SK-N-SH (cell line): ENCODE data around the gene TCN1. TPM values are rescaled to one million over a fixed set of nuclear protein-coding genes. Genes with fewer than 3 reads are reported as not detected.

Experiments
- CTCF ChIA-PET: fragments of 300-600, 350-600 bp; formaldehyde crosslinking; extraction: SDS; loops from one replicate; lab custom pipeline; 2021; lab: Yijun Ruan, JAX
- POLR2A ChIA-PET: fragments of 350-600 bp; sonication (Branson Sonifier 250); formaldehyde crosslinking; extraction: SDS; loops from one replicate; lab custom pipeline; 2020; ENCODE audit warnings: antibody characterized with exemption, inconsistent platforms; lab: Yijun Ruan, JAX
- DNase-seq: peaks from one replicate; pipeline ENCODE4 v3.0.0; 2012
- H2AFZ ChIP-seq: fragments of 200-600 bp; sonication (generic); 2 replicates; pipeline ENCODE4 v1.8.1; 2016; ENCODE audit warnings: antibody characterized with exemption, mild to moderate bottlenecking, low read depth
- H3F3A ChIP-seq: fragments of 200-600 bp; sonication (generic); replicated peaks from 2 replicates; pipeline ENCODE3; 2016; ENCODE audit warnings: antibody characterized with exemption, mild to moderate bottlenecking; ENCODE audit not compliant: insufficient read depth
- H3K27ac ChIP-seq, 2 experiments: fragments of 200-500 bp in 1 of 2; fragments of 200-600 bp in 1 of 2; sonication (Bioruptor generic) in 1 of 2; sonication (generic), shearing (Covaris generic) in 1 of 2; 2 replicates each; pipeline versions ENCODE4 v1.5.1 to v1.6.1; 2014 to 2016; ENCODE audit warnings: low read depth in 2 of 2, inconsistent platforms in 1 of 2, low read length in 1 of 2, mild to moderate bottlenecking in 1 of 2, mixed read lengths in 1 of 2
- H3K27me3 ChIP-seq: fragments of 200-600 bp; sonication (generic), shearing (Covaris generic); 2 replicates; pipeline ENCODE4 v1.6.1; 2016; ENCODE audit warnings: mixed run types; ENCODE audit not compliant: insufficient read depth
- H3K36me3 ChIP-seq, 2 experiments: fragments of 200-500 bp in 1 of 2; fragments of 200-600 bp in 1 of 2; sonication (Bioruptor generic) in 1 of 2; sonication (generic) in 1 of 2; replicated peaks in 1 of 2; 2 replicates each; pipeline versions ENCODE3 to v1.5.1; 2014 to 2016; ENCODE audit warnings: low read length in 1 of 2, mild to moderate bottlenecking in 1 of 2; ENCODE audit not compliant: insufficient read depth in 2 of 2, control insufficient read depth in 1 of 2
- H3K4me1 ChIP-seq, 2 experiments: fragments of 200-500 bp in 1 of 2; fragments of 200-600 bp in 1 of 2; sonication (Bioruptor generic) in 1 of 2; sonication (generic), shearing (Covaris generic) in 1 of 2; 2 replicates each; pipeline versions ENCODE4 v1.5.1 to v1.6.1; 2014 to 2016; ENCODE audit warnings: low read depth in 1 of 2, low read length in 1 of 2, mixed run types in 1 of 2; ENCODE audit not compliant: insufficient read depth in 2 of 2, control insufficient read depth in 1 of 2
- H3K4me2 ChIP-seq: fragments of 200-600 bp; sonication (generic), shearing (Covaris generic); 2 replicates; pipeline ENCODE4 v1.6.1; 2017; ENCODE audit warnings: mixed run types
- H3K4me3 ChIP-seq, 2 experiments: fragments of 200-500 bp in 1 of 2; fragments of 200-600 bp in 1 of 2; sonication (Bioruptor generic) in 1 of 2; sonication (generic), shearing (Covaris generic) in 1 of 2; 2 replicates each; pipeline versions ENCODE4 v1.5.1 to v1.8.1; 2014 to 2016; ENCODE audit warnings: low read depth in 2 of 2, inconsistent platforms in 1 of 2, low read length in 1 of 2, mild to moderate bottlenecking in 1 of 2, mixed read lengths in 1 of 2, moderate library complexity in 1 of 2
- H3K79me2 ChIP-seq: fragments of 200-600 bp; sonication (generic); 2 replicates; pipeline ENCODE4 v1.8.1; 2017; ENCODE audit warnings: mild to moderate bottlenecking; ENCODE audit not compliant: insufficient read depth
- H3K9ac ChIP-seq: fragments of 200-600 bp; sonication (generic); 2 replicates; pipeline ENCODE4 v1.6.1; 2017; ENCODE audit warnings: mixed run types
- H3K9me2 ChIP-seq: fragments of 200-600 bp; sonication (generic); 2 replicates; pipeline ENCODE4 v1.6.1; 2017; ENCODE audit warnings: mixed run types
- H3K9me3 ChIP-seq: fragments of 200-600 bp; sonication (generic); 2 replicates; pipeline ENCODE4 v1.6.1; 2017; ENCODE audit warnings: mixed run types, mild to moderate bottlenecking, moderate library complexity
- H4K20me1 ChIP-seq: fragments of 200-600 bp; sonication (generic); 2 replicates; pipeline ENCODE4 v1.6.1; 2017; ENCODE audit warnings: mild to moderate bottlenecking, mixed run types; ENCODE audit not compliant: insufficient read depth
- CHD2 ChIP-seq: fragments of 150-350 bp; IDR thresholded peaks from 2 replicates; pipeline ENCODE4 v1.6.1; 2018; ENCODE audit warnings: low read length; ENCODE audit not compliant: partially characterized antibody
- ELF1 ChIP-seq: IDR thresholded peaks from 2 replicates; pipeline ENCODE4 v1.4.0; 2012
- EP300 ChIP-seq, 2 experiments: IDR thresholded peaks; 2 replicates each; pipeline versions ENCODE4 v1.4.0 to v1.6.1; 2012; ENCODE audit warnings: borderline replicate concordance in 1 of 2, low read depth in 1 of 2, low read length in 1 of 2
- EZH2phosphoT487 ChIP-seq: fragments of 200-600 bp; sonication (generic); IDR thresholded peaks from 2 replicates; pipeline ENCODE4 v1.6.1; 2017; ENCODE audit warnings: low read depth, mixed run types, mild to moderate bottlenecking, antibody characterized with exemption, moderate library complexity, borderline replicate concordance
- FOXJ3 ChIP-seq: sonication (generic); formaldehyde crosslinking; IDR thresholded peaks from 2 replicates; pipeline ENCODE4 v1.5.1; 2020; ENCODE audit warnings: mild to moderate bottlenecking, missing genetic modification reagents
- FOXM1 ChIP-seq: IDR thresholded peaks from 2 replicates; pipeline ENCODE4 v1.4.0; 2012; ENCODE audit warnings: low read depth, mild to moderate bottlenecking
- GABPA ChIP-seq: IDR thresholded peaks from 2 replicates; pipeline ENCODE4 v1.4.0; 2012; ENCODE audit warnings: low read depth, mild to moderate bottlenecking
- GATA2 ChIP-seq: sonication (generic); formaldehyde crosslinking; IDR thresholded peaks from 2 replicates; pipeline ENCODE4 v1.5.0; 2020; ENCODE audit warnings: mild to moderate bottlenecking, missing genetic modification reagents
- JUND ChIP-seq: IDR thresholded peaks from 2 replicates; pipeline ENCODE4 v1.4.0; 2012
- MAX ChIP-seq: IDR thresholded peaks from 2 replicates; pipeline ENCODE4 v1.4.0; 2012; ENCODE audit warnings: low read depth
- MEF2A ChIP-seq: IDR thresholded peaks from 2 replicates; pipeline ENCODE4 v1.4.0; 2012; ENCODE audit warnings: low read depth, borderline replicate concordance
- MXI1 ChIP-seq: IDR thresholded peaks from 2 replicates; pipeline ENCODE4 v1.6.1; 2012; ENCODE audit warnings: mild to moderate bottlenecking, low read depth, low read length, improper control_type of control experiment
- POLR2AphosphoS5 ChIP-seq: IDR thresholded peaks from 2 replicates; pipeline ENCODE4 v1.6.1; 2012; ENCODE audit warnings: low read depth, low read length
- REST ChIP-seq: IDR thresholded peaks from 2 replicates; pipeline ENCODE4 v1.6.1; 2012; ENCODE audit warnings: mild to moderate bottlenecking, low read depth, low read length, moderate library complexity
- RFX5 ChIP-seq: IDR thresholded peaks from 2 replicates; pipeline ENCODE4 v1.6.1; 2012; ENCODE audit warnings: mild to moderate bottlenecking, improper control_type of control experiment, low read length
- SIN3A ChIP-seq: IDR thresholded peaks from 2 replicates; pipeline ENCODE4 v1.6.1; 2012; ENCODE audit warnings: low read depth, mild to moderate bottlenecking, low read length, moderate library complexity, borderline replicate concordance
- SMC3 ChIP-seq: IDR thresholded peaks from 2 replicates; pipeline ENCODE4 v1.6.1; 2012; ENCODE audit warnings: low read depth, low read length, improper control_type of control experiment
- TAF1 ChIP-seq: IDR thresholded peaks from 2 replicates; pipeline ENCODE4 v1.6.1; 2012; ENCODE audit warnings: low read depth, mild to moderate bottlenecking, low read length, moderate library complexity, borderline replicate concordance
- USF1 ChIP-seq: IDR thresholded peaks from 2 replicates; pipeline ENCODE4 v1.4.0; 2012; ENCODE audit warnings: low read depth, borderline replicate concordance
- USF2 ChIP-seq: fragments of 150-350 bp; IDR thresholded peaks from 2 replicates; pipeline ENCODE4 v1.6.1; 2017; ENCODE audit warnings: antibody characterized with exemption, low read length, low read depth, borderline replicate concordance
- ZBTB33 ChIP-seq: IDR thresholded peaks from 2 replicates; pipeline ENCODE4 v1.4.0; 2012; ENCODE audit warnings: low read depth, borderline replicate concordance
- WGBS: methylation state at CpG from one replicate; pipeline ENCODE4 v1.1.6; 2017; ENCODE audit warnings: low lambda C conversion rate; 5-methylcytosine and 5-hydroxymethylcytosine counted together
- polyA plus RNA-seq, 3 experiments: library from polyadenylated mRNA; depleted of rRNA; stranded (reverse); fragments of >200 nt; gene quantifications; 2 replicates each; pipeline ENCODE4 v1.2.3, GENCODE V29; 2012

Gene TCN1
- polyA plus RNA-seq, 1 of the 3 experiments (the other 2 are of a cell fraction): 0.03 TPM

- TF ChIP-seq REST (no peak), CHD2 (no peak), EP300 (IDR thresholded peaks at IDR 0.05; ENCODE audit: borderline replicate concordance in 1 of 2, low read depth in 1 of 2, low read length in 1 of 2) (no peak), GATA2 (no peak), GABPA (no peak), USF2 (no peak), FOXJ3 (CRISPR knock-in tag) (no peak), SIN3A (no peak), JUND (no peak)
Measured at GRCh38 chr11:59833602-59834001, 32.7 kb downstream of the TCN1 start (continued).

- Histone ChIP-seq H3K36me3 (no peaks in the 10 kb centered on the region), H3K27ac (no peak overlapping the region), H3K4me2 (no peak overlapping the region), H4K20me1 (no peaks in the 10 kb centered on the region), H3K9me3 (no peaks in the 10 kb centered on the region), H3F3A (no peaks in the 10 kb centered on the region), H3K9me2 (no peaks in the 10 kb centered on the region), H3K27me3 (no peaks in the 10 kb centered on the region), H2AFZ (no peak overlapping the region), H3K4me1 (no peaks in the 10 kb centered on the region), H3K9ac (no peak overlapping the region), H3K4me3 (no peak overlapping the region), H3K79me2 (no peaks in the 10 kb centered on the region)
- no peak for DNase-seq
- CTCF ChIA-PET: interaction anchor here (1.0 kb wide), 1 partner anchor 504 kb away, joined by 3 read pairs; no protein-coding TSS in a partner anchor
- TF ChIP-seq USF1 (no peak), GATA2 (no peak), FOXJ3 (CRISPR knock-in tag) (no peak), SMC3 (no peak), MXI1 (no peak), RFX5 (no peak), MEF2A (no peak), POLR2AphosphoS5 (no peak), JUND (no peak), EZH2phosphoT487 (no peak), FOXM1 (no peak), TAF1 (no peak), MAX (no peak), ELF1 (no peak), ZBTB33 (no peak)
- POLR2A ChIA-PET: no interaction called here
- 12% methylated on average over 3 of the region's 3 CpGs for WGBS
Measured at GRCh38 chr11:59829358-59829757, 36.9 kb downstream of the TCN1 start.
